AG09309 (cell line): ENCODE measurements around the gene CYFIP2.
A peak's percentile ranks its signal among the peaks of the same experiment; 100 is the strongest.

Experiments used
- DNase-seq: peaks from one replicate; pipeline ENCODE4 v3.0.0-alpha.2; 2010; ENCODE audit warnings: low read depth
- H3K4me3 ChIP-seq: 2 replicates; pipeline ENCODE4 v1.5.1; 2011; ENCODE audit warnings: mild to moderate bottlenecking, low read depth, low read length, moderate library complexity; ENCODE audit not compliant: control insufficient read depth
- TF ChIP-seq, protein P1 (sequence below): IDR thresholded peaks from 2 replicates; pipeline ENCODE4 v1.5.1; 2011; ENCODE audit warnings: mild to moderate bottlenecking, low read depth, low read length, inconsistent platforms; ENCODE audit not compliant: insufficient read depth, control insufficient read depth; ENCODE audit errors: missing control alignments

CYFIP2 gene

GRCh38 chr5:157253547-157253946 is 12.4 kb upstream of the CYFIP2 start:
- TF ChIP-seq, protein P1, sequence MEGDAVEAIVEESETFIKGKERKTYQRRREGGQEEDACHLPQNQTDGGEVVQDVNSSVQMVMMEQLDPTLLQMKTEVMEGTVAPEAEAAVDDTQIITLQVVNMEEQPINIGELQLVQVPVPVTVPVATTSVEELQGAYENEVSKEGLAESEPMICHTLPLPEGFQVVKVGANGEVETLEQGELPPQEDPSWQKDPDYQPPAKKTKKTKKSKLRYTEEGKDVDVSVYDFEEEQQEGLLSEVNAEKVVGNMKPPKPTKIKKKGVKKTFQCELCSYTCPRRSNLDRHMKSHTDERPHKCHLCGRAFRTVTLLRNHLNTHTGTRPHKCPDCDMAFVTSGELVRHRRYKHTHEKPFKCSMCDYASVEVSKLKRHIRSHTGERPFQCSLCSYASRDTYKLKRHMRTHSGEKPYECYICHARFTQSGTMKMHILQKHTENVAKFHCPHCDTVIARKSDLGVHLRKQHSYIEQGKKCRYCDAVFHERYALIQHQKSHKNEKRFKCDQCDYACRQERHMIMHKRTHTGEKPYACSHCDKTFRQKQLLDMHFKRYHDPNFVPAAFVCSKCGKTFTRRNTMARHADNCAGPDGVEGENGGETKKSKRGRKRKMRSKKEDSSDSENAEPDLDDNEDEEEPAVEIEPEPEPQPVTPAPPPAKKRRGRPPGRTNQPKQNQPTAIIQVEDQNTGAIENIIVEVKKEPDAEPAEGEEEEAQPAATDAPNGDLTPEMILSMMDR, result peak; percentile 95
- H3K4me3 ChIP-seq, result no peak overlapping the region
- DNase-seq, result peak; percentile 21

DNA sequence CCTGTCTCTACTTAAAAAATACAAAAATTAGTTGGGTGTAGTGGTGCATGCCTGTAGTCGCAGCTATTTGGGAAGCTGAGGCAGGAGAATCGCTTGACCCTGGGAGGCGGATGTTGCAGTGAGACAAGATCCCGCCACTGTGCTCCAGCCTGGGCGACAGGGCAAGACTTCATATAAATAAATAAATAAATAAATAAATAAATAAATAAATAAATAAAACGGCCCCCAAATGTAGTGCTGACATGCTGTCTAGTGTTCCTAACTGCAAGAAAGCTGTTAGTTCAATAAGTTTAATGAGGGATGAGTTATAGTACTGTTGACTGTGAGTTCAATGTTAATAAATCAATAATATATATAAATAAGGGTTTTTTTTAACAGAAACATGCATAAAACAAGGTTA is 7.5 kb upstream of the CYFIP2 start:
- TF ChIP-seq, protein P1, result no peak
- no peak overlapping the region for H3K4me3 ChIP-seq
- no peak for DNase-seq

- DNase-seq, result no peak
- TF ChIP-seq, protein P1, result no peak
Measured at GRCh38 chr5:157259699-157260098, 6.2 kb upstream of the CYFIP2 start.

GRCh38 chr5:157263496-157264090 is 2.3 kb upstream of the CYFIP2 start:
- DNase-seq, result no peak
- H3K4me3 ChIP-seq, result no peak overlapping the region
- TF ChIP-seq, protein P1, result no peak

More at GRCh38 chr5:157259699-157260098, 6.2 kb upstream of the CYFIP2 start:
- H3K4me3 ChIP-seq, result no peak overlapping the region

DNA sequence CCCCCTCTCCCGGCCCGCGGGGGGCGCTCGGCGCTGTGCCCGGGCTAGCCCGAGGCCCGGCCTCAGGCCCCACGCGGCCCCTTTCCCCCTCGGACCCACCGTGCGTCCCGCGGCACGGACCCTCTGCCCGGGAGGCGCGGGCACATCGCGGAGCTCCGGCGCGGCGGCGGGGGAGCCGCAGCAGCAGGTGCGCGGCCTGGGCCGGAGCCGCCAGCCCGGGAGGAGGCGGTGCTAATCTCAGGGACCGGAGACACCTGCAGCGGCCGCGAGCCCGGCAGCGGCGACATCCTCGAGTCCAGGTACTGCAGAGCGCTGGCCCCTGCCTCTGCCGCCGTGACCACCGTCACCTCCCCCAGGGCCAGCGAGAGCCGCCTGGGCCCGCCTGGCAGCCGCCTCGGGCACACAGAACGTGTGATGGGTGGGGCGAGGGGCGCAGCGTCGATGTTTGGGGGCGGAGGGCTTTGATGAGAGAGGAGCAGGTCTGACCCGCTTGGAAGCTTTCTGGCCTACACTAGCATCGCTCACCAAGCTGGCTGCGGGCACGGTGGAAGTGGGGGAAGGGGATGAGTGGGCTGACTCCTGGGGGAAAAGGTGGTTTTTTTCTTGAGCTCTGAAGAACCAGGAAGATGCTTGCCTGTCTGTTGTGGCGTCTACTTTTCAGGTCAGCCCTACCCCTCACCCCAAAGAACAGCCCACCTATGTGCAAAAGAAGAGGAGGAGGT is 524 bp downstream of the CYFIP2 start:
- TF ChIP-seq, protein P1, result no peak
- no peak for DNase-seq
- H3K4me3 ChIP-seq, result peak overlapping the region; percentile 68

- DNase-seq, result no peak
- H3K4me3 ChIP-seq, result no peak overlapping the region
- TF ChIP-seq, protein P1, result no peak
Measured at GRCh38 chr5:157267025-157267424, 1.1 kb downstream of the CYFIP2 start.
